Rectal smooth muscle tissue (tissue), 1 donor: ENCODE measurements around the gene RAB37.

Experiments used
- H3K27ac ChIP-seq: one replicate; pipeline ENCODE4 v1.7.0; 2013; ENCODE audit warnings: low read depth, low read length, inconsistent platforms
- H3K27me3 ChIP-seq: one replicate; pipeline ENCODE4 v1.7.0; 2013; ENCODE audit warnings: low read length; ENCODE audit not compliant: control insufficient read depth, insufficient read depth
- H3K36me3 ChIP-seq: one replicate; pipeline ENCODE4 v1.7.0; 2013; ENCODE audit warnings: low read length; ENCODE audit not compliant: control insufficient read depth, insufficient read depth
- H3K4me1 ChIP-seq: one replicate; pipeline ENCODE4 v1.7.0; 2013; ENCODE audit warnings: low read length; ENCODE audit not compliant: control insufficient read depth, insufficient read depth
- H3K4me3 ChIP-seq: one replicate; pipeline ENCODE4 v1.7.0; 2013; ENCODE audit warnings: low read length
- H3K9ac ChIP-seq: one replicate; pipeline ENCODE4 v1.7.0; 2013; ENCODE audit warnings: low read length

The RAB37 gene

DNA sequence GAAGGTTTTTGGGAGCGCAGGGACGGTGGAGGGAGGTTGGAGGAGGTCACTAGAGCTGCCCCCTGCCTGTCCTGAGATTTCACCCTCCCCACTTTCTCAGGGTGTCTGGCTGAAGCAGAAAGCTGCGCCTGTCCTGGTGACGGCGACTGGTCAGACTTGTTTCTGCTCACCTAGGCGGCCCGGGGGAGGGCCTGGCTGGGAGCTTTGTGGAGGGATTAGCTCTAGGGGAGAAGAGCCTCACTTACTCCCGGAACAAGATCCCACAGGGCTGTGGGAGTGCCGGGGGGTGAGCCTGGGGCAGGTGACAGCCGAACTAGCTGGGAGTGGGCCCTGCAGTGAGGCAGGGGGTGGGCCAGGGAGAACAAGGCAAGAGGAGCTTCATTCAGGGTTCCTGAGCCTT, 22.9 kb downstream of the RAB37 start:
- Histone ChIP-seq H3K9ac (no peak overlapping the region), H3K27ac (no peak overlapping the region), H3K4me3 (no peak overlapping the region), H3K36me3 (no peaks in the 10 kb centered on the region), H3K27me3 (no peaks in the 10 kb centered on the region), H3K4me1 (no peaks in the 10 kb centered on the region)

DNA sequence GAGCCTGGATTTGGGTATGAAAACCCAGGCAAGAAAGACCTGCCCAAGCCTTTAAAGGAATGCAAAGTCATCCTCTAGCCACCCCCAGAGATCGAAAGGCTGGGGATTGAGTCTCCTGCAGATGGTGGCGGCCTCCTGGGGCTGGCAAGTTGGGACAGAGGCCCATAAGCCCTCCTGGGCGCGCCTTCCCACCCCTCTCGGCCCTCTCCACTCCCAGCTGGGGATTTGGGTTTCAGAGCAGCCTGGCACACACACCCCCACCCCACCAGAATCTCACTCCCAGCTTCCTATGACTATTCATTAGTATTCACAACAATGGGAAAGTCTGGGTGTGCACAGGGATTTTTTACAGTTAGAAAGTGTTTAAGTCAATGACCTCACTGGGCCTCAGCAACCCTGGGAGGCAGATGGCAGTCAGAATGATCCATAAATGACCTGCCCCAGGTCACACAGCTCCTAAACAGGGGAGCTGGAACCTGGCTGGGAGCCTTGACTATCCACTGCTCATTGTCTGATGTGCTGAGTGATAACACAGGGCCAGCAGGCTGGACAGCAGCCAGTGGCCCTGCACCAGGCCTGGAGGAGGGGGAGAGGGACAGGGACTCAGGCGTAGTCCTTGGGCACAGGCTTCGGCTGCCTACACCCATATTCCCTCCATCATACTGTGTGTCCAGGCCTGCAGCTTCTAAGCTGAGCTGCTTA, 23.5 kb downstream of the RAB37 start:
- Histone ChIP-seq H3K4me1 (no peaks in the 10 kb centered on the region), H3K9ac (no peak overlapping the region), H3K36me3 (no peaks in the 10 kb centered on the region), H3K4me3 (no peak overlapping the region), H3K27me3 (no peaks in the 10 kb centered on the region), H3K27ac (no peak overlapping the region)

GRCh38 chr17:74761419-74761818, 24.4 kb downstream of the RAB37 start:
- H3K9ac ChIP-seq = no peak overlapping the region
- H3K4me3 ChIP-seq = no peak overlapping the region
- no peaks in the 10 kb centered on the region for H3K27me3 ChIP-seq
- H3K36me3 ChIP-seq = no peaks in the 10 kb centered on the region
- H3K27ac ChIP-seq = no peak overlapping the region
- H3K4me1 ChIP-seq = no peaks in the 10 kb centered on the region

DNA sequence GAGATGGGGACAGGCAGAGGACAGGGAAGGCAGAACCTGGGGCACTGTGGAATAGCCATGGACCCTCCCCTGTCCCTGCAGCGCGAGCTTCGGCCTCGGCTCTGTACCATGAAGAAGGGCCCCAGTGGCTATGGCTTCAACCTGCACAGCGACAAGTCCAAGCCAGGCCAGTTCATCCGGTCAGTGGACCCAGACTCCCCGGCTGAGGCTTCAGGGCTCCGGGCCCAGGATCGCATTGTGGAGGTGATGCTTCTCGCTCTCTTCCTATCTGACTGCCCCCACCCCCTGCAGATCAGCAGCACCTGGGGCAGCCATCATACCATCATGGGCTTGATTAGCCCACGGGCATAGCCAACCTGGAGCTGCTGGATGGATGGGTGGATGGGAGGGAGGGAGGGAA, 24.9 kb downstream of the RAB37 start:
- Histone ChIP-seq H3K4me1 (no peaks in the 10 kb centered on the region), H3K27ac (no peak overlapping the region), H3K27me3 (no peaks in the 10 kb centered on the region), H3K4me3 (no peak overlapping the region), H3K9ac (no peak overlapping the region), H3K36me3 (no peaks in the 10 kb centered on the region)

- Histone ChIP-seq H3K4me3 (peak overlapping the region; percentile 9), H3K27ac (no peak overlapping the region), H3K4me1 (no peaks in the 10 kb centered on the region)
Observed at GRCh38 chr17:74763565-74764387, 26.7 kb downstream of the RAB37 start.

GRCh38 chr17:74764751-74765286, 27.8 kb downstream of the RAB37 start:
- Histone ChIP-seq H3K27me3 (no peaks in the 10 kb centered on the region), H3K4me1 (no peaks in the 10 kb centered on the region), H3K27ac (no peak overlapping the region), H3K36me3 (no peaks in the 10 kb centered on the region), H3K9ac (no peak overlapping the region), H3K4me3 (no peak overlapping the region)

More at GRCh38 chr17:74763565-74764387, 26.7 kb downstream of the RAB37 start:
- no peaks in the 10 kb centered on the region for H3K36me3 ChIP-seq
- H3K27me3 ChIP-seq = no peaks in the 10 kb centered on the region
- no peak overlapping the region for H3K9ac ChIP-seq

- Histone ChIP-seq H3K9ac (no peak overlapping the region), H3K4me1 (no peaks in the 10 kb centered on the region), H3K36me3 (peaks cover 5% of the 10 kb centered on the region), H3K4me3 (no peak overlapping the region), H3K27me3 (no peaks in the 10 kb centered on the region), H3K27ac (no peak overlapping the region)
Observed at GRCh38 chr17:74766413-74766812, 29.4 kb downstream of the RAB37 start.

DNA sequence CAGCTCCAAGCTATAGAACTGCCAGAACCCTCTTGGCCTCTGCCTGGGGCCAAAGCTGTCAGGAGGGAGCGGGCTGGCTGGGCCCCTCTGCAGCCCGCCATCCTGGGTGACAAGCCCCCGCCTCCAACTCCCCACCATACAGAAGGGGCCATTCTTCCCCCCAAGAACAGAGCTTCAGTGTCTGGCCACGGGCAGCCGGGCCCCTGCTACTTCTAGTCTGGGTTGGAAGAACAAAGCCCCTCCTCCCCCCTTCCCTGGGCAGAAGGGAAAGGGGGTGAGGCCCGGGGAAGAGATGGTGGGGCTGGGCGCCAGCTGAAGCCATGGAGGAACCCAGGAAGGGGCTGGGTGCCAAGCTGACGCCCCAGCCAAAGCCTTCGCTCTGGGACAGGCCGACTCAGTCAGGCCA, 30.1 kb downstream of the RAB37 start:
- no peak overlapping the region for H3K27ac ChIP-seq
- H3K36me3 ChIP-seq = peaks cover 12% of the 10 kb centered on the region
- no peak overlapping the region for H3K9ac ChIP-seq
- H3K4me1 ChIP-seq = no peaks in the 10 kb centered on the region
- H3K4me3 ChIP-seq = no peak overlapping the region
- H3K27me3 ChIP-seq = no peaks in the 10 kb centered on the region

DNA sequence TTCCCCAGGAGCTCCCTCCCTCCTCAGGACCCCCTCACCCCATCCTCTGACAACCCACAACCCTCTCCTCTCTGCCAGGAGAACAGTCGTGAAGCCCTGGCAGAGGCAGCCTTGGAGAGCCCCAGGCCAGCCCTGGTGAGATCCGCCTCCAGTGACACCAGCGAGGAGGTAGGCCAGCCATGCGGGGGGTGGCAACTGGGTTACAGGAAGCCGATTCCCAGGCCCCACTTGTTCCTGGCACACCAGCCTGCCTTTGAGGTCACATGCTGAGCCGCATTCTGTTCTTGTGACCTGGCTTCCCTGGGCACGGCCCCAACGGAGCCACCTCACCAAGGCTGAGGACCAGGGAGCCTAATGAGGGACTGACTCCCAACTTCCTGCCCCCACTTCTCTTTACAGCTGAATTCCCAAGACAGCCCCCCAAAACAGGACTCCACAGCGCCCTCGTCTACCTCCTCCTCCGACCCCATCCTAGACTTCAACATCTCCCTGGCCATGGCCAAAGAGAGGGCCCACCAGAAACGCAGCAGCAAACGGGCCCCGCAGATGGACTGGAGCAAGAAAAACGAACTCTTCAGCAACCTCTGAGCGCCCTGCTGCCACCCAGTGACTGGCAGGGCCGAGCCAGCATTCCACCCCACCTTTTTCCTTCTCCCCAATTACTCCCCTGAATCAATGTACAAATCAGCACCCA, 31.2 kb downstream of the RAB37 start:
- Histone ChIP-seq H3K4me1 (no peaks in the 10 kb centered on the region), H3K9ac (no peak overlapping the region), H3K36me3 (peaks cover 23% of the 10 kb centered on the region), H3K27ac (no peak overlapping the region), H3K4me3 (no peak overlapping the region), H3K27me3 (no peaks in the 10 kb centered on the region)

GRCh38 chr17:74768763-74769114, 31.7 kb downstream of the RAB37 start:
- no peak overlapping the region for H3K4me3 ChIP-seq
- H3K27ac ChIP-seq = no peak overlapping the region
- H3K27me3 ChIP-seq = no peaks in the 10 kb centered on the region
- H3K36me3 ChIP-seq = peaks cover 28% of the 10 kb centered on the region
- H3K9ac ChIP-seq = no peak overlapping the region
- H3K4me1 ChIP-seq = no peaks in the 10 kb centered on the region

DNA sequence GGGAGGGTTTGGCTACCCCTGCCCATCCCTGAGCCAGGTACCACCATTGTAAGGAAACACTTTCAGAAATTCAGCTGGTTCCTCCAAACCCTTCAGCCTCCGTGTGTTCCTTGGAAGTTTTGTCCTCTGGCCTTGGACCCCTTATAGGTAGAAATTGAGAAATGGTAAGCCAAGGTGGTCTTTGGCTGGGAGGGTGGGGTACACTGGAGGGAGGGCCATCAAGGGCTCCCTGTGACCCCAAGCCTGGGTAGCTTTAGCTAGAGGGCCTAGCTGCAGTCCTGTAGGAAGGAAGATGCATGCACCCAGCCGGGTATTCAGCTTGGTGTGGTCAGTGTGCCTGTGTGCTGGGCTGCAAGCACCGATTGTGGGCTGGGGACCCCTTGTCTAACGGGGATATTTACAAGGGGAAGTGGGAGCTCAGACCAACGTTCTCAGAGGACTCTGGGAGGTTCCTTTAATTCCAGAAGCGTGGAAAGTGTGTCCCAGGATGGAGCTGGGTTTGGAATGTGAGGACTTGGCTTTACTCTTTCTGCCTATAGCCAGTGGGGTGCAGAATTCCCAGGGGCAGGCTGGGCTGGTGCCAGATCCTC, 32.3 kb downstream of the RAB37 start:
- Histone ChIP-seq H3K27me3 (no peaks in the 10 kb centered on the region), H3K4me3 (no peak overlapping the region), H3K4me1 (no peaks in the 10 kb centered on the region), H3K9ac (no peak overlapping the region), H3K36me3 (peaks cover 28% of the 10 kb centered on the region), H3K27ac (no peak overlapping the region)

DNA sequence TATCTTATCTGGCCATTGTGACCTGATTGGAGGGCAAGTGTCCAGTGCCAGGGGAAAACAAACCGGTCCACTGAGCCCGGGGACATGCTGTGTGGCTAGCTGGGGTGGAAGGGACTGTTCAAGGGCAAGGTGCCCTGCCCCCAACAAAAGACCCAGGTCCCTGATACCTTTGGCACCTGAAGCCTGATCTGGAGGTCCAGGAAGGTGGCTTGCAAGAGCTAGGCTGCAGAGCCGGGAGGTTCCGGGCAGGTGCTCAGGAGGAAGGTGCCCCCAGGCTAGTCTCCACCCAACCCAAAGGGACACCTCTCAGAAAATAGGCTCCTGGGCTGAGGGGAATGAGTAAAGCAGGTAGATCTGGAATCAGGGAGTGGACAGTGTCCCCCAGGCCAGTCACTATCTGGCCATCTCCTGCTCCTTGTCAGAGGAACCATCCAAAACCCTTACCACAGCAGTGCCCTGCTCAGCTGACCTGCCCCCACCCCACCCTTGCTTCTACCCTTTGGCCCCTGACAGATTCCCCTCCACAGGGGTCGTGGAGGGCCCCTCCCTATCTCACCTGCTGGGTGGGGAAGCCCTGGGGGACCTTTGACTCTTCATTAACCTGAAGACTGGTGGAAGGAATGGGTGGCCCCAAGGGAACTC, 32.9 kb downstream of the RAB37 start:
- Histone ChIP-seq H3K4me1 (no peaks in the 10 kb centered on the region), H3K27me3 (no peaks in the 10 kb centered on the region), H3K4me3 (no peak overlapping the region), H3K27ac (no peak overlapping the region), H3K9ac (no peak overlapping the region), H3K36me3 (peaks cover 28% of the 10 kb centered on the region)
